H9 (cell line): ENCODE results near the gene CDH13. TPM values are rescaled to one million over a fixed set of nuclear protein-coding genes. Genes with fewer than 3 reads are reported as not detected.

ENCODE experiments used
- DNase-seq: peaks from one replicate; pipeline ENCODE4 v3.0.0-alpha.2; 2017
- H2AFZ ChIP-seq: one replicate; pipeline ENCODE4 v1.6.1; 2013; ENCODE audit warnings: mild to moderate bottlenecking, low read length, control low read depth, moderate library complexity
- H2AK5ac ChIP-seq: 2 replicates; pipeline ENCODE4 v1.6.1; 2013; ENCODE audit warnings: low read length, control low read depth, mixed read lengths; ENCODE audit not compliant: insufficient read length
- H2BK120ac ChIP-seq: one replicate; pipeline ENCODE4 v1.6.1; 2013; ENCODE audit warnings: low read depth, mild to moderate bottlenecking, low read length, control low read depth, inconsistent platforms; ENCODE audit not compliant: poor library complexity, severe bottlenecking
- H2BK12ac ChIP-seq: 2 replicates; pipeline ENCODE4 v1.6.1; 2013; ENCODE audit warnings: low read length, control low read depth, mixed read lengths, low read depth; ENCODE audit not compliant: insufficient read length
- H2BK15ac ChIP-seq: 2 replicates; pipeline ENCODE4 v1.6.1; 2013; ENCODE audit warnings: low read depth, low read length, control low read depth
- H2BK20ac ChIP-seq: one replicate; pipeline ENCODE4 v1.6.1; 2013; ENCODE audit warnings: low read depth, mild to moderate bottlenecking, low read length, control low read depth, inconsistent platforms; ENCODE audit not compliant: poor library complexity, severe bottlenecking
- H2BK5ac ChIP-seq: 2 replicates; pipeline ENCODE4 v1.6.1; 2013; ENCODE audit warnings: low read length, control low read depth, mixed read lengths; ENCODE audit not compliant: insufficient read length
- H3K14ac ChIP-seq: 2 replicates; pipeline ENCODE4 v1.6.1; 2013; ENCODE audit warnings: low read length, control low read depth; ENCODE audit not compliant: insufficient read depth
- H3K18ac ChIP-seq: 2 replicates; pipeline ENCODE4 v1.6.1; 2013; ENCODE audit warnings: low read depth, mild to moderate bottlenecking, mixed read lengths, low read length, control low read depth; ENCODE audit not compliant: insufficient read length
- H3K23ac ChIP-seq: 2 replicates; pipeline ENCODE4 v1.6.1; 2013; ENCODE audit warnings: low read length, control low read depth, mixed read lengths, low read depth; ENCODE audit not compliant: insufficient read length
- H3K23me2 ChIP-seq: 2 replicates; pipeline ENCODE4 v1.6.1; 2013; ENCODE audit warnings: low read depth, mild to moderate bottlenecking, mixed read lengths, low read length, control low read depth; ENCODE audit not compliant: insufficient read length, poor library complexity, severe bottlenecking
- H3K27ac ChIP-seq: 2 replicates; pipeline ENCODE4 v1.5.1; 2013; ENCODE audit warnings: low read length, control low read depth, mixed read lengths, low read depth; ENCODE audit not compliant: insufficient read length
- H3K27me3 ChIP-seq: 2 replicates; pipeline ENCODE4 v1.6.1; 2013; ENCODE audit warnings: low read length, control low read depth, inconsistent platforms; ENCODE audit not compliant: insufficient read depth
- H3K4ac ChIP-seq: 2 replicates; pipeline ENCODE4 v1.6.1; 2013; ENCODE audit warnings: low read depth, mild to moderate bottlenecking, control low read depth, inconsistent platforms, low read length, moderate library complexity
- H3K4me1 ChIP-seq: 2 replicates; pipeline ENCODE4 v1.6.1; 2013; ENCODE audit warnings: low read length, control low read depth, inconsistent platforms; ENCODE audit not compliant: insufficient read depth
- H3K4me2 ChIP-seq: 2 replicates; pipeline ENCODE4 v1.6.1; 2013; ENCODE audit warnings: low read length, control low read depth, mixed read lengths; ENCODE audit not compliant: insufficient read length, insufficient read depth
- H3K56ac ChIP-seq: 2 replicates; pipeline ENCODE4 v1.6.1; 2013; ENCODE audit warnings: low read depth, mild to moderate bottlenecking, mixed read lengths, low read length, control low read depth; ENCODE audit not compliant: insufficient read length
- H3K79me1 ChIP-seq: 2 replicates; pipeline ENCODE4 v1.6.1; 2013; ENCODE audit warnings: low read depth, mild to moderate bottlenecking, moderate library complexity, low read length, control low read depth, inconsistent platforms; ENCODE audit not compliant: insufficient read depth, poor library complexity, severe bottlenecking
- H3K79me2 ChIP-seq: 2 replicates; pipeline ENCODE4 v1.6.1; 2013; ENCODE audit warnings: low read length, control low read depth, inconsistent platforms; ENCODE audit not compliant: insufficient read depth
- H3K9ac ChIP-seq: 2 replicates; pipeline ENCODE4 v1.6.1; 2013; ENCODE audit warnings: low read length, control low read depth, mixed read lengths; ENCODE audit not compliant: insufficient read length; ENCODE audit errors: extremely low read depth
- H3K9me3 ChIP-seq: one replicate; pipeline ENCODE4 v1.6.1; 2013; ENCODE audit warnings: low read depth, low read length, inconsistent platforms; ENCODE audit not compliant: control insufficient read depth
- H3T11ph ChIP-seq: one replicate; pipeline ENCODE4 v1.6.1; 2013; ENCODE audit warnings: mild to moderate bottlenecking, low read length, control low read depth, inconsistent platforms
- H4K20me1 ChIP-seq: one replicate; pipeline ENCODE4 v1.6.1; 2013; ENCODE audit not compliant: control insufficient read depth, insufficient read length, insufficient read depth
- H4K5ac ChIP-seq: 2 replicates; pipeline ENCODE4 v1.6.1; 2013; ENCODE audit warnings: low read depth, mild to moderate bottlenecking, mixed read lengths, low read length, control low read depth; ENCODE audit not compliant: insufficient read length
- H4K8ac ChIP-seq: replicated peaks from 2 replicates; pipeline ENCODE4 v1.6.1; 2013; ENCODE audit warnings: low read length, control low read depth, mixed read lengths, low read depth; ENCODE audit not compliant: insufficient read length
- H4K91ac ChIP-seq: 2 replicates; pipeline ENCODE4 v1.6.1; 2013; ENCODE audit warnings: low read depth, mild to moderate bottlenecking, moderate library complexity, mixed read lengths, low read length, control low read depth; ENCODE audit not compliant: insufficient read length
- H3K27ac Mint-ChIP-seq, 3 experiments: 2 replicates in 2 of 3; 3 replicates in 1 of 3; pipeline ENCODE4 v1.8.0; 2020 to 2021; ENCODE audit warnings: mixed read lengths in 3 of 3, mild to moderate bottlenecking in 1 of 3, moderate library complexity in 1 of 3
- H3K27me3 Mint-ChIP-seq: 2 replicates; pipeline ENCODE4 v1.8.0; 2021; ENCODE audit warnings: low read depth, mild to moderate bottlenecking, moderate library complexity, mixed read lengths
- H3K36me3 Mint-ChIP-seq, 3 experiments: 2 replicates in 2 of 3; 3 replicates in 1 of 3; pipeline ENCODE4 v1.8.0; 2020 to 2021; ENCODE audit warnings: low read depth in 3 of 3, mixed read lengths in 3 of 3; ENCODE audit not compliant: insufficient read depth in 1 of 3
- H3K4me1 Mint-ChIP-seq, 2 experiments: 2 replicates each; pipeline ENCODE4 v1.8.0; 2020; ENCODE audit warnings: mixed read lengths in 2 of 2
- H3K4me3 Mint-ChIP-seq, 2 experiments: 2 replicates in 1 of 2; 3 replicates in 1 of 2; pipeline ENCODE4 v1.8.0; 2020 to 2021; ENCODE audit warnings: mild to moderate bottlenecking in 2 of 2, mixed read lengths in 2 of 2, moderate library complexity in 1 of 2
- H3K9me3 Mint-ChIP-seq, 2 experiments: 2 replicates in 1 of 2; 3 replicates in 1 of 2; pipeline ENCODE4 v1.8.0; 2020; ENCODE audit warnings: mild to moderate bottlenecking in 2 of 2, mixed read lengths in 2 of 2, moderate library complexity in 1 of 2
- CTCF ChIP-seq: fragments of 200-600 bp; sonication (generic); conservative IDR thresholded peaks from 3 replicates; pipeline ENCODE4 v1.8.0; 2021; ENCODE audit warnings: antibody characterized with exemption, mild to moderate bottlenecking
- WGBS: extraction: QIAGEN DNeasy Blood & Tissue Kit; methylation state at CpG from one replicate; pipeline ENCODE4 v1.1.7; 2013; ENCODE audit warnings: missing lambda C conversion rate, low lambda C conversion rate, mixed read lengths; ENCODE audit not compliant: insufficient read length; ENCODE audit errors: extremely low coverage; 5-methylcytosine and 5-hydroxymethylcytosine counted together
- total RNA-seq: library from RNA; stranded (reverse); gene quantifications from 2 replicates; pipeline ENCODE4 v1.2.1, GENCODE V29; 2021

CDH13 gene
- total RNA-seq, 1 experiment from 2014 or later: 1.5 TPM

DNA sequence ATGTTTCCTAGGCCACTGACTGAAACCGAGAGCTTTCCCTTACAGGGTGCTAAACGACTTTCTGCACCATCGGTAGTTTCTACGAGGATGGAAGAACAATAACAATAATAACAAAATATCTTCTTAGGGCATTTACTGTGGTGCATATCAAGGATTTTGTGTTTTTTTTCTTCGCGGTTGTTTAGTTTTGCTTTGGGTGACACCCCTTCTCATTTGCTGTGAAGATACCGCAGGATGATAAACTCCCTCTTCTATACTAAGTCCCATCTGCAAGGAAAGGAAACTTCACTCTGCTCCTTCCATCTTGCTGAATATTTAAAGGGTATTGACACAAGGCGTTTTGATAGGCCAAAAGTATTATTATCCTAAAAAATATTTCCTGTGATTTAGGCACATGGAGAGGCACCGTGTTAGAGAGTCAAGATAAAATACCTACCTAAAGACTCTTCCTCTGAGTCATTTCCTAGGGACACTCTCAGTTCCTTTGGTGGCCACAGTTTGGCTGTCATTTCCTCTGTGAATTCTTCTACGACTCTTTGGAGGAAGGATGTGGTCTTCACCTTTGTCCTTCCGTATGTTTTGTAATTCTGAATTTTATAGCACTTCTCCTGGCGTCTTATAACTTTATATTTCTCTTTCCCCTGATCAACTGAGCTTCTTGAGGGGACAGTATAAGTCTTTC lies 318.8 kb downstream of the CDH13 start:
- no CpG with 5 or more reads among the region's 12 CpGs for WGBS
- Histone ChIP-seq H3K4ac (no peak overlapping the region), H2AFZ (no peak overlapping the region), H4K5ac (no peak overlapping the region), H2AK5ac (no peak overlapping the region), H3K18ac (no peak overlapping the region), H4K20me1 (no peaks in the 10 kb centered on the region), H2BK5ac (no peak overlapping the region), H3K14ac (no peak overlapping the region), H3K9me3 (no peaks in the 10 kb centered on the region), H4K8ac (no peak overlapping the region), H3T11ph (no peak overlapping the region), H3K9ac (no peak overlapping the region), H2BK20ac (no peak overlapping the region), H3K27ac (no peak overlapping the region), H3K4me1 (no peaks in the 10 kb centered on the region), H4K91ac (no peak overlapping the region), H3K27me3 (no peaks in the 10 kb centered on the region; the same call in 1 of the 2 replicates), H3K79me2 (no peaks in the 10 kb centered on the region), H3K4me2 (no peak overlapping the region), H2BK12ac (no peak overlapping the region), H2BK15ac (no peak overlapping the region), H3K23ac (no peak overlapping the region), H3K23me2 (no peaks in the 10 kb centered on the region), H3K79me1 (no peaks in the 10 kb centered on the region), H2BK120ac (no peak overlapping the region), H3K56ac (no peak overlapping the region)
- no peaks in the 10 kb centered on the region for H3K36me3 Mint-ChIP-seq
- H3K27ac Mint-ChIP-seq: no peak overlapping the region
- no peak for TF ChIP-seq CTCF
- H3K4me3 Mint-ChIP-seq: no peak overlapping the region
- no peaks in the 10 kb centered on the region for H3K27me3 Mint-ChIP-seq
- no peak for DNase-seq
- H3K4me1 Mint-ChIP-seq: peaks cover 0 to 3% of the 10 kb centered on the region in 2 experiments; a peak in 1 of 4 replicates
- no peaks in the 10 kb centered on the region for H3K9me3 Mint-ChIP-seq
